GM12865 (cell line): Measurements from ENCODE around the gene BRSK2.

ENCODE experiments used
- DNase-seq: peaks from one replicate; pipeline ENCODE4 v3.0.0; 2010; ENCODE audit warnings: low read depth
- H3K4me3 ChIP-seq: 2 replicates; pipeline ENCODE4 v1.5.1; 2011; ENCODE audit warnings: mild to moderate bottlenecking, low read depth, low read length, control low read depth
- CTCF ChIP-seq: IDR thresholded peaks from 2 replicates; pipeline ENCODE4 v1.5.1; 2011; ENCODE audit warnings: low read length, control low read depth, low read depth, inconsistent platforms; ENCODE audit not compliant: insufficient read depth; ENCODE audit errors: missing control alignments

BRSK2 gene

GRCh38 chr11:1392561-1392960 lies 2.8 kb downstream of the BRSK2 start:
- no peak for DNase-seq
- no peak for TF ChIP-seq CTCF
- H3K4me3 ChIP-seq: no peak overlapping the region

GRCh38 chr11:1393038-1393710 lies 3.4 kb downstream of the BRSK2 start:
- no peak for TF ChIP-seq CTCF
- H3K4me3 ChIP-seq: no peak overlapping the region
- DNase-seq: no peak

GRCh38 chr11:1394936-1395772 lies 5.4 kb downstream of the BRSK2 start:
- no peak overlapping the region for H3K4me3 ChIP-seq
- DNase-seq: no peak
- no peak for TF ChIP-seq CTCF

- no peak overlapping the region for H3K4me3 ChIP-seq
- DNase-seq: no peak
- no peak for TF ChIP-seq CTCF
Measured at GRCh38 chr11:1395773-1396374, 6.1 kb downstream of the BRSK2 start.

GRCh38 chr11:1396375-1396841 lies 6.7 kb downstream of the BRSK2 start:
- no peak overlapping the region for H3K4me3 ChIP-seq
- no peak for DNase-seq
- no peak for TF ChIP-seq CTCF

GRCh38 chr11:1397146-1397861 lies 7.6 kb downstream of the BRSK2 start:
- no peak for TF ChIP-seq CTCF
- no peak overlapping the region for H3K4me3 ChIP-seq
- no peak for DNase-seq
